B cell (primary cell): ENCODE measurements around the gene ECE1. TPM values are rescaled to one million over a fixed set of nuclear protein-coding genes. Genes with fewer than 3 reads are reported as not detected.
A peak's percentile ranks its signal among the peaks of the same experiment; 100 is the strongest.

ENCODE experiments used
- ATAC-seq: fragments of 200-7000 bp; cut with Tn5 transposase; one replicate; pipeline ENCODE4 v1.10.0; 2021; ENCODE audit warnings: low read depth, mild to moderate bottlenecking, moderate number of reproducible peaks, moderate library complexity
- CTCF ChIA-PET: fragments of 350-600 bp; sonication (Branson Sonifier 250); formaldehyde crosslinking; loops from one replicate; lab custom pipeline; 2021; ENCODE audit warnings: antibody characterized with exemption, inconsistent platforms; lab: Charles Lee
- POLR2A ChIA-PET: fragments of 350-600 bp; sonication (Branson Sonifier 250); formaldehyde crosslinking; loops from one replicate; lab custom pipeline; 2021; ENCODE audit warnings: antibody characterized with exemption; lab: Charles Lee
- DNase-seq: peaks from one replicate; pipeline ENCODE4 v3.0.0; 2013
- H2AFZ ChIP-seq: 2 replicates; pipeline ENCODE4 v1.6.1; 2012; ENCODE audit warnings: mild to moderate bottlenecking, low read depth, low read length; ENCODE audit not compliant: insufficient read depth, poor library complexity, severe bottlenecking
- H3K27ac ChIP-seq, 2 donors: 1 replicate in 1 of 2; 2 replicates in 1 of 2; pipeline ENCODE4 v1.5.1; 2012 to 2013; ENCODE audit warnings: low read length in 2 of 2, mild to moderate bottlenecking in 2 of 2, moderate library complexity in 1 of 2
- H3K27me3 ChIP-seq, 4 experiments: fragments of 200-600 bp in 1 of 4; sonication (generic) in 1 of 4; replicated peaks in 1 of 4; 1 replicate in 2 of 4; 2 replicates in 2 of 4; pipeline versions ENCODE4 v1.6.1 to v1.7.0; 2013 to 2016; ENCODE audit warnings: low read length in 3 of 4, mild to moderate bottlenecking in 2 of 4, mixed read lengths in 1 of 4, moderate library complexity in 1 of 4; ENCODE audit not compliant: insufficient read depth in 4 of 4, control insufficient read depth in 3 of 4; ENCODE audit errors: control extremely low read depth in 1 of 4
- H3K36me3 ChIP-seq, 2 experiments: replicated peaks in 1 of 2; 1 replicate in 1 of 2; 2 replicates in 1 of 2; pipeline versions ENCODE4 v1.6.1 to v1.7.1; 2013; ENCODE audit warnings: low read length in 1 of 2; ENCODE audit not compliant: insufficient read depth in 2 of 2, control insufficient read depth in 1 of 2; ENCODE audit errors: control extremely low read depth in 1 of 2, extremely low read depth in 1 of 2
- H3K4me1 ChIP-seq, 2 donors: fragments of 200-600 bp in 1 of 2; sonication (generic) in 1 of 2; 1 replicate in 1 of 2; 2 replicates in 1 of 2; pipeline versions ENCODE4 v1.5.1 to v1.6.1; 2013 to 2017; ENCODE audit warnings: low read length in 2 of 2; ENCODE audit not compliant: control insufficient read depth in 2 of 2, insufficient read depth in 2 of 2
- H3K4me2 ChIP-seq: replicated peaks from 2 replicates; pipeline ENCODE3; 2012; ENCODE audit warnings: mild to moderate bottlenecking, low read depth, low read length; ENCODE audit not compliant: poor library complexity, severe bottlenecking
- H3K4me3 ChIP-seq, 5 experiments: fragments of 200-600 bp in 1 of 5; sonication (generic) in 1 of 5; 1 replicate in 3 of 5; 2 replicates in 2 of 5; pipeline versions ENCODE4 v1.5.1 to v1.7.0; 2011 to 2016; ENCODE audit warnings: low read length in 4 of 5, mild to moderate bottlenecking in 4 of 5, low read depth in 2 of 5, control low read depth in 1 of 5, moderate library complexity in 1 of 5; ENCODE audit not compliant: insufficient read depth in 1 of 5; ENCODE audit errors: control extremely low read depth in 1 of 5, extremely low read depth in 1 of 5
- H3K79me2 ChIP-seq: fragments of 200-600 bp; sonication (generic); one replicate; pipeline ENCODE4 v1.6.0; 2016; ENCODE audit warnings: low read length; ENCODE audit not compliant: control insufficient read depth, insufficient read depth
- H3K9ac ChIP-seq: fragments of 200-600 bp; sonication (generic); 2 replicates; pipeline ENCODE4 v1.6.1; 2017; ENCODE audit warnings: mild to moderate bottlenecking, low read length, moderate library complexity
- H3K9me3 ChIP-seq, 3 donors: one replicate each; pipeline versions ENCODE4 v1.6.1 to v1.7.1; 2013; ENCODE audit warnings: low read length in 2 of 3; ENCODE audit not compliant: control insufficient read depth in 2 of 3, insufficient read depth in 1 of 3; ENCODE audit errors: control extremely low read depth in 1 of 3
- H4K20me1 ChIP-seq: 2 replicates; pipeline ENCODE4 v1.6.0; 2012; ENCODE audit warnings: mild to moderate bottlenecking, low read length; ENCODE audit not compliant: insufficient read depth, control insufficient read depth, poor library complexity, severe bottlenecking
- H3K27ac Mint-ChIP-seq: one replicate; pipeline ENCODE4 v1.8.0; 2021; ENCODE audit warnings: mixed read lengths
- H3K27me3 Mint-ChIP-seq: one replicate; pipeline ENCODE4 v1.8.0; 2021; ENCODE audit warnings: mixed read lengths
- H3K4me1 Mint-ChIP-seq: one replicate; pipeline ENCODE4 v1.8.0; 2021; ENCODE audit warnings: mixed read lengths
- H3K4me3 Mint-ChIP-seq: one replicate; pipeline ENCODE4 v1.8.0; 2021; ENCODE audit warnings: mixed read lengths
- H3K9me3 Mint-ChIP-seq: one replicate; pipeline ENCODE4 v1.8.0; 2022; ENCODE audit warnings: mixed read lengths; ENCODE audit not compliant: insufficient read depth
- EZH2 ChIP-seq: IDR thresholded peaks from 2 replicates; pipeline ENCODE4 v1.6.1; 2012; ENCODE audit warnings: borderline replicate concordance, low read depth, mild to moderate bottlenecking, moderate library complexity, low read length; ENCODE audit not compliant: insufficient read depth, poor library complexity, severe bottlenecking
- WGBS: methylation state at CpG from one replicate; pipeline ENCODE4 v1.1.5; 2013; ENCODE audit warnings: missing lambda C conversion rate; ENCODE audit not compliant: insufficient coverage; 5-methylcytosine and 5-hydroxymethylcytosine counted together
- intact Hi-C: fragments of 100-400 bp; cut with micrococcal nuclease; formaldehyde crosslinking; loops from one replicate; pipeline ENCODE4 v1.10.0; 2022
- polyA plus RNA-seq: library from polyadenylated mRNA; depleted of rRNA; stranded (reverse); fragments of >200 nt; gene quantifications from 2 replicates; pipeline ENCODE4 v1.2.3, GENCODE V29; 2012
- total RNA-seq, 2 donors: library from RNA; stranded (reverse); fragments of 120-200 nt in 1 of 2; gene quantifications; 1 replicate in 1 of 2; 2 replicates in 1 of 2; pipeline versions ENCODE4 v1.2.3 to v1.2.4, GENCODE V29; 2013 to 2022
- TF ChIP-seq, protein P1 (sequence below): fragments of 200-600 bp; IDR thresholded peaks from one replicate; pipeline ENCODE4 v1.8.0; 2022; ENCODE audit warnings: antibody characterized with exemption, mild to moderate bottlenecking

The ECE1 gene
- total and polyA plus RNA-seq, 2 donors (not counting 1 experiment from before 2014, with no cell fraction given): 46.7 to 133 TPM

DNA sequence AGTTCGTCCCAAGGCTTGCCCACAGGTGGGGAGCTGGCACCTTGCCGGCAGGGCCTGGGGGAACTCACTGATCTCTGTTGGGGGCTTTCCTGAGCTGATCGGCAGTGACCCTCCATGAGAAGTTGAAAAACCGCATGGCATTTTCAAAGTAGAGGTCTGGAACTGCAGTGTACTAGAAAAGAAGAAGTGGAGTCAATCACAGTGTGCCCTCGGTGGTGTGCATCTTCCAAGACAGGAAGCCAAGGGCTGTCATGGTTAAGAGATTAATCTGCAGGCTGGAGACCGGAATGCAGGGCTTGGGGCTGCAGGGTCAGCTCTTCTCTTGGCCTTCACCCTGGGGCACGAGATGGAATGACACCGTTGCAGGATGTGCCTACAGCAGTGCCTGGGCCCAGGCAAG, 56.8 kb downstream of the ECE1 start:
- H3K27ac Mint-ChIP-seq: peak overlapping the region; percentile 56
- H3K9ac ChIP-seq: no peak overlapping the region
- H2AFZ ChIP-seq: no peak overlapping the region

DNA sequence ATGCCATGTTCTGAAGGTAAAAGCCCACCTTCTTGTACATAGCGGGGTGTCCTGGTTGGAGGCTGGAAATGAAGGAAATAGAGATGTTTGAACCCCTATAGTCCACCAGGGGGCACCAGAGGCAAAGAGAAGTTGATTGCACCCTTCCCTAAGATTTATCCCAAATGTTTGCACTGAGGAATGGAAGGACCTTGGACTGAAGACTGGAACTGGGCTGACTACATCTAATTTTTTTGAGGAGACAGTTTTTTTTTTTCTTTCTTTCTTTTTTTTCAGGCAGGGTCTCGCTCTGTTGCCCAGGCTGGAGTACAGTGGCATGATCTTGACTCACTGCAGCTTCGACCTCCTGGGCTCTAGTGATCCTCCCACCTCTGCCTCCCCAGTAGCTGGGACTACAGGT, 58.2 kb downstream of the ECE1 start:
- peaks cover 4% of the 10 kb centered on the region for H4K20me1 ChIP-seq
- Mint-ChIP-seq H3K27ac (no peak overlapping the region), H3K4me1 (no peaks in the 10 kb centered on the region), H3K27me3 (no peaks in the 10 kb centered on the region), H3K4me3 (no peak overlapping the region), H3K9me3 (no peaks in the 10 kb centered on the region)
- TF ChIP-seq, protein P1, sequence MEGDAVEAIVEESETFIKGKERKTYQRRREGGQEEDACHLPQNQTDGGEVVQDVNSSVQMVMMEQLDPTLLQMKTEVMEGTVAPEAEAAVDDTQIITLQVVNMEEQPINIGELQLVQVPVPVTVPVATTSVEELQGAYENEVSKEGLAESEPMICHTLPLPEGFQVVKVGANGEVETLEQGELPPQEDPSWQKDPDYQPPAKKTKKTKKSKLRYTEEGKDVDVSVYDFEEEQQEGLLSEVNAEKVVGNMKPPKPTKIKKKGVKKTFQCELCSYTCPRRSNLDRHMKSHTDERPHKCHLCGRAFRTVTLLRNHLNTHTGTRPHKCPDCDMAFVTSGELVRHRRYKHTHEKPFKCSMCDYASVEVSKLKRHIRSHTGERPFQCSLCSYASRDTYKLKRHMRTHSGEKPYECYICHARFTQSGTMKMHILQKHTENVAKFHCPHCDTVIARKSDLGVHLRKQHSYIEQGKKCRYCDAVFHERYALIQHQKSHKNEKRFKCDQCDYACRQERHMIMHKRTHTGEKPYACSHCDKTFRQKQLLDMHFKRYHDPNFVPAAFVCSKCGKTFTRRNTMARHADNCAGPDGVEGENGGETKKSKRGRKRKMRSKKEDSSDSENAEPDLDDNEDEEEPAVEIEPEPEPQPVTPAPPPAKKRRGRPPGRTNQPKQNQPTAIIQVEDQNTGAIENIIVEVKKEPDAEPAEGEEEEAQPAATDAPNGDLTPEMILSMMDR: peak; percentile 97
- TF ChIP-seq EZH2: no peak
- no peak overlapping the region for H3K4me3 ChIP-seq
- WGBS: 81% methylated on average over 3 of the region's 3 CpGs
- CTCF ChIA-PET: interaction anchor here (0.7 to 7.7 kb wide), 28 partner anchors 8 to 341 kb away, joined by 3 to 265 read pairs (median 4); no protein-coding TSS in a partner anchor
- peaks cover 11 to 64% of the 10 kb centered on the region in 2 experiments for H3K36me3 ChIP-seq
- H3K9me3 ChIP-seq: no peaks in the 10 kb centered on the region
- POLR2A ChIA-PET: no interaction called here
- no peaks in the 10 kb centered on the region for H3K27me3 ChIP-seq
- DNase-seq (peak; percentile 66), ATAC-seq (peak; percentile 66)
- no peak overlapping the region for H2AFZ ChIP-seq
- H3K79me2 ChIP-seq: no peaks in the 10 kb centered on the region
- no peak overlapping the region for H3K4me2 ChIP-seq
- no peak overlapping the region for H3K9ac ChIP-seq
- H3K4me1 ChIP-seq: no peaks in the 10 kb centered on the region
- no peak overlapping the region for H3K27ac ChIP-seq
- intact Hi-C loops: loop anchor here (1.0 to 2.0 kb wide), 2 partner anchors 23 to 427 kb away; no protein-coding TSS in a partner anchor

More for the DNA sequence above, 56.8 kb downstream of the ECE1 start:
- Histone ChIP-seq H3K4me2 (no peak overlapping the region), H3K9me3 (no peaks in the 10 kb centered on the region), H3K27ac (no peak overlapping the region), H3K79me2 (no peaks in the 10 kb centered on the region), H3K4me1 (no peaks in the 10 kb centered on the region), H3K4me3 (no peak overlapping the region), H4K20me1 (peaks cover 4% of the 10 kb centered on the region), H3K36me3 (peaks cover 8 to 66% of the 10 kb centered on the region in 2 experiments), H3K27me3 (no peaks in the 10 kb centered on the region)
- ATAC-seq (no peak), DNase-seq (no peak)
- TF ChIP-seq, protein P1: no peak
- TF ChIP-seq EZH2: no peak
- WGBS: 30% methylated on average over 8 of the region's 8 CpGs
- H3K4me1 Mint-ChIP-seq: no peaks in the 10 kb centered on the region
- no peaks in the 10 kb centered on the region for H3K27me3 Mint-ChIP-seq
- ChIA-PET POLR2A (no interaction called here), CTCF (interaction anchor here (1.1 to 7.7 kb wide), 13 partner anchors 9 to 302 kb away, joined by 3 to 265 read pairs (median 8); no protein-coding TSS in a partner anchor)
- intact Hi-C loops: loop anchor here (2.0 kb wide), 1 partner anchor 425 kb away; no protein-coding TSS in a partner anchor
- H3K4me3 Mint-ChIP-seq: no peak overlapping the region
- H3K9me3 Mint-ChIP-seq: no peaks in the 10 kb centered on the region
